Heart left ventricle (tissue), 13 donors: ENCODE measurements around the gene SNRNP48.

ENCODE experiments used
- POLR2A ChIP-seq, 2 donors: fragments of 450-650 bp; IDR thresholded peaks; one replicate each; pipeline ENCODE4 v1.6.1; 2017; ENCODE audit warnings: antibody characterized with exemption in 2 of 2, mild to moderate bottlenecking in 2 of 2, moderate library complexity in 2 of 2
- TF ChIP-seq, protein P1 (sequence below), 12 donors: fragments of 200-600 bp; sonication (generic) in 4 of 12; IDR thresholded peaks; one replicate each; pipeline versions ENCODE4 v1.5.0 to v1.8.0; 2018 to 2022; ENCODE audit warnings: antibody characterized with exemption in 12 of 12, mild to moderate bottlenecking in 5 of 12
- donor health status: ischemic (EF 13 %, LVEDD 7.1; RV severe dilation, severe dysfunction).
- donor health status: DM: no; HTN: yes; CAD: no.
- donor health status: DM: no; HTN: no; CAD: no.
- donor health status: ischemic (EF 25% LVEDD 6.9; RV normal size, moderate dysfunction).
- donor health status: ischemic (EF 25% LVEDD 5.7; RV mildly dilated, moderate dysfunction).
- donor health status: ischemic (EF 35%, LVEDD 5.7; RV mildly dilated, moderate dysfunction).
- donor health status: nonischemic (EF 11% LVEDD 7.7; RV severe dilation, severe dysfunction).
- donor health status: DM: yes; HTN: yes; CAD: no.
- donor health status: PGD.
- donor health status: ischemic (EF 29% LVEDD 5.4; RV normal size, mild dysfunction).
- donor health status: nonischemic (EF 23%, LVEDD 6.1; RV moderate dilation, normal function).

- TF ChIP-seq POLR2A (IDR thresholded peaks at IDR 0.05) = no peak
- TF ChIP-seq, protein P1, sequence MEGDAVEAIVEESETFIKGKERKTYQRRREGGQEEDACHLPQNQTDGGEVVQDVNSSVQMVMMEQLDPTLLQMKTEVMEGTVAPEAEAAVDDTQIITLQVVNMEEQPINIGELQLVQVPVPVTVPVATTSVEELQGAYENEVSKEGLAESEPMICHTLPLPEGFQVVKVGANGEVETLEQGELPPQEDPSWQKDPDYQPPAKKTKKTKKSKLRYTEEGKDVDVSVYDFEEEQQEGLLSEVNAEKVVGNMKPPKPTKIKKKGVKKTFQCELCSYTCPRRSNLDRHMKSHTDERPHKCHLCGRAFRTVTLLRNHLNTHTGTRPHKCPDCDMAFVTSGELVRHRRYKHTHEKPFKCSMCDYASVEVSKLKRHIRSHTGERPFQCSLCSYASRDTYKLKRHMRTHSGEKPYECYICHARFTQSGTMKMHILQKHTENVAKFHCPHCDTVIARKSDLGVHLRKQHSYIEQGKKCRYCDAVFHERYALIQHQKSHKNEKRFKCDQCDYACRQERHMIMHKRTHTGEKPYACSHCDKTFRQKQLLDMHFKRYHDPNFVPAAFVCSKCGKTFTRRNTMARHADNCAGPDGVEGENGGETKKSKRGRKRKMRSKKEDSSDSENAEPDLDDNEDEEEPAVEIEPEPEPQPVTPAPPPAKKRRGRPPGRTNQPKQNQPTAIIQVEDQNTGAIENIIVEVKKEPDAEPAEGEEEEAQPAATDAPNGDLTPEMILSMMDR (IDR thresholded peaks at IDR 0.05) = no peak
Measured at GRCh38 chr6:7580927-7581618, 8.9 kb upstream of the SNRNP48 start.
